Measurements from ENCODE around the gene ALDOA.

GRCh38 chr16:30108059-30108850 lies 42.7 kb downstream of the ALDOA start:
- TF ChIP-seq CTCF (IDR thresholded peaks at IDR 0.05) = no peak
- TF ChIP-seq POLR2A (IDR thresholded peaks at IDR 0.05) = no peak

Data from esophagus squamous epithelium (tissue), 4 donors.